BE2C (cell line): ENCODE results near the gene SLC25A29.

Experiments used
- DNase-seq: peaks from one replicate; pipeline ENCODE4 v3.0.0-alpha.2; 2020
- H3K27me3 ChIP-seq: fragments of 250-450 bp; sonication (Bioruptor Pico); 2 replicates; pipeline ENCODE4 v1.5.1; 2020; ENCODE audit warnings: mild to moderate bottlenecking
- H3K36me3 ChIP-seq: fragments of 250-450 bp; sonication (Bioruptor Pico); 2 replicates; pipeline ENCODE4 v1.5.1; 2020; ENCODE audit warnings: mild to moderate bottlenecking
- H3K4me1 ChIP-seq: fragments of 250-450 bp; sonication (Bioruptor Pico); 2 replicates; pipeline ENCODE4 v1.5.1; 2020
- H3K4me3 ChIP-seq: 2 replicates; pipeline ENCODE4 v1.5.1; 2011; ENCODE audit warnings: low read depth, low read length
- H3K9me3 ChIP-seq: fragments of 250-450 bp; sonication (Bioruptor Pico); 2 replicates; pipeline ENCODE4 v1.5.1; 2020
- CTCF ChIP-seq: IDR thresholded peaks from 2 replicates; pipeline ENCODE4 v1.5.1; 2012; ENCODE audit warnings: mild to moderate bottlenecking, low read depth, low read length

SLC25A29 gene

GRCh38 chr14:100271247-100271939 is 34.9 kb downstream of the SLC25A29 start:
- Histone ChIP-seq H3K4me3 (no peak overlapping the region), H3K4me1 (no peaks in the 10 kb centered on the region), H3K27me3 (no peaks in the 10 kb centered on the region), H3K9me3 (no peaks in the 10 kb centered on the region), H3K36me3 (peaks cover 28% of the 10 kb centered on the region)
- peak; percentile 55 for DNase-seq
- peak; percentile 61 for TF ChIP-seq CTCF

- H3K27me3 ChIP-seq, result no peaks in the 10 kb centered on the region
- DNase-seq, result no peak
- peaks cover 38% of the 10 kb centered on the region for H3K36me3 ChIP-seq
- no peak for TF ChIP-seq CTCF
- H3K4me1 ChIP-seq, result no peaks in the 10 kb centered on the region
- H3K4me3 ChIP-seq, result no peak overlapping the region
- H3K9me3 ChIP-seq, result no peaks in the 10 kb centered on the region
These were observed 37.5 kb downstream of the SLC25A29 start for GRCh38 chr14:100268591-100269207.

GRCh38 chr14:100267990-100268389 is 38.3 kb downstream of the SLC25A29 start:
- H3K4me1 ChIP-seq, result no peaks in the 10 kb centered on the region
- H3K9me3 ChIP-seq, result no peaks in the 10 kb centered on the region
- peaks cover 44% of the 10 kb centered on the region for H3K36me3 ChIP-seq
- no peaks in the 10 kb centered on the region for H3K27me3 ChIP-seq
- no peak overlapping the region for H3K4me3 ChIP-seq
- no peak for TF ChIP-seq CTCF
- no peak for DNase-seq

GRCh38 chr14:100263141-100263540 is 43.1 kb downstream of the SLC25A29 start:
- no peaks in the 10 kb centered on the region for H3K27me3 ChIP-seq
- TF ChIP-seq CTCF, result no peak
- peaks cover 47% of the 10 kb centered on the region for H3K36me3 ChIP-seq
- H3K9me3 ChIP-seq, result no peaks in the 10 kb centered on the region
- H3K4me3 ChIP-seq, result no peak overlapping the region
- no peaks in the 10 kb centered on the region for H3K4me1 ChIP-seq
- DNase-seq, result no peak

GRCh38 chr14:100262545-100262944 is 43.7 kb downstream of the SLC25A29 start:
- H3K4me3 ChIP-seq, result no peak overlapping the region
- TF ChIP-seq CTCF, result no peak
- H3K9me3 ChIP-seq, result no peaks in the 10 kb centered on the region
- DNase-seq, result no peak
- no peaks in the 10 kb centered on the region for H3K4me1 ChIP-seq
- no peaks in the 10 kb centered on the region for H3K27me3 ChIP-seq
- H3K36me3 ChIP-seq, result peaks cover 47% of the 10 kb centered on the region

- Histone ChIP-seq H3K27me3 (no peaks in the 10 kb centered on the region), H3K9me3 (no peaks in the 10 kb centered on the region), H3K36me3 (peaks cover 42% of the 10 kb centered on the region), H3K4me1 (no peaks in the 10 kb centered on the region), H3K4me3 (no peak overlapping the region)
- DNase-seq, result no peak
- TF ChIP-seq CTCF, result no peak
These were observed 44.6 kb downstream of the SLC25A29 start for GRCh38 chr14:100261621-100262020.
